ENCODE data around the gene NPEPL1. TPM values are rescaled to one million over a fixed set of nuclear protein-coding genes. Genes with fewer than 3 reads are reported as not detected.

NPEPL1 gene, protein sequence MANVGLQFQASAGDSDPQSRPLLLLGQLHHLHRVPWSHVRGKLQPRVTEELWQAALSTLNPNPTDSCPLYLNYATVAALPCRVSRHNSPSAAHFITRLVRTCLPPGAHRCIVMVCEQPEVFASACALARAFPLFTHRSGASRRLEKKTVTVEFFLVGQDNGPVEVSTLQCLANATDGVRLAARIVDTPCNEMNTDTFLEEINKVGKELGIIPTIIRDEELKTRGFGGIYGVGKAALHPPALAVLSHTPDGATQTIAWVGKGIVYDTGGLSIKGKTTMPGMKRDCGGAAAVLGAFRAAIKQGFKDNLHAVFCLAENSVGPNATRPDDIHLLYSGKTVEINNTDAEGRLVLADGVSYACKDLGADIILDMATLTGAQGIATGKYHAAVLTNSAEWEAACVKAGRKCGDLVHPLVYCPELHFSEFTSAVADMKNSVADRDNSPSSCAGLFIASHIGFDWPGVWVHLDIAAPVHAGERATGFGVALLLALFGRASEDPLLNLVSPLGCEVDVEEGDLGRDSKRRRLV
- total RNA-seq: 13.3 and 14.2 TPM in 2 replicates

GRCh38 chr20:58692579-58693225 is at the start of gene NPEPL1:
TSS of gene NPEPL1 (plus strand) at chr20:58692800. CDS start at chr20:58692901, 101 bp downstream.

DNA sequence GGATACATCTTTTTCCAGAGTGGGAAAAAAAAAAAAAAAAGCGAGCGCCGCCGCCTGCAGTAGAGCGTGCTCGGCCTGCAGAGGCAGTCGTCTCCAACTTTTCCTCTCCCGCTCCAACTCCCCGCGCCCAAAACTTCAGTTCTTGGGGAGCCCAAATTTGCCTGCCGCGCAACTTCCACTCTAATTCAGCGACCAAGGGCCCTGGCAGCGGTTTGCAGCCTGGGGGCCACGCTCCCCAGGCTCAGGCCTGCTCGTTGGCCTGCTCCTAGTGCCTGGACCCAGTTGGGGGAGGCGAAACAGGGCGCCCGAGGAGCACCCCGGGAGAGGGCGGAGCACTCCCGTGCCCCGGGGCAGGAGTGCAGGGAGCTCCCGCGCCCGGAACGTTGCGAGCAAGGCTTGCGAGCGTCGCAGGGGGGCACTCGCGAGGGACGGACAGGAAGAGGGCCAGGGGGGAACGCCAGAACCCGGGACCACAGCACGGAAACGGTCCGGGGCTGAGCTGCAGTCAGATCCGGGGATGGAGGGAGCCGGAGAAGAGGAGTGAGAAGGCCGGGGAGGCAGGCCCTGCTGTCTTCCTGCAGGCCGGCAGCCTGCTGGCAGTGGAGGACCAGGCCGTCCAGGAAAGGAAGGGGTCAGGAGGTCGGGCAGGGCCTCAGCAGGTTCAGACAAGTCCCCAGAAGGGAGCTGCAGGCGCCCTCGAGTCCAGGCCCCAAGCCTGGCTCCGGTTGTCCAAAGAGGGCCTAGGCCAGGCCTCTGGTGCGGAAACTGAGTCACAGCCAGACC is 41.6 kb upstream of the NPEPL1 start, which contains the start of gene STX16:
Gene STX16 (plus strand): TSS at position 508 of the 783 bp plus-strand sequence. CDS start 724 bp downstream, outside the sequence.

Other genes with a start within 250 kb of the NPEPL1 start
- gene APCDD1L, start 177.4 kb upstream of the NPEPL1 start, total RNA-seq: 6.3 and 12.2 TPM in 2 replicates
- 15.6 and 57.4 TPM in 2 replicates for gene STX16, start 41.5 kb upstream of the NPEPL1 start, total RNA-seq
- gene GNAS-AS1, start 158.1 kb downstream of the NPEPL1 start, total RNA-seq: 0.39 and 0.72 TPM in 2 replicates
- gene GNAS, start 159.9 kb downstream of the NPEPL1 start, total RNA-seq: 662 and 697 TPM in 2 replicates

All from epithelial cell of alveolus of lung (primary cell).